HepG2 (cell line): ENCODE data around the gene RPL32. TPM values are rescaled to one million over a fixed set of nuclear protein-coding genes. Genes with fewer than 3 reads are reported as not detected.

Experiments used
- ATAC-seq: fragments of 200-7000 bp; cut with Tn5 transposase; 3 replicates; pipeline ENCODE4 v1.9.1; 2020; ENCODE audit warnings: mild to moderate bottlenecking, moderate library complexity
- BruUV-seq: library from RNA; stranded (reverse); fragments of 400-500 nt; replicated peaks from 2 replicates; lab custom pipeline; 2021; lab: Mats Ljungman, UMichigan
- CTCF ChIA-PET: fragments of 300-600 bp; formaldehyde crosslinking; extraction: SDS; loops from one replicate; lab custom pipeline; 2021; ENCODE audit warnings: low total read pairs, inconsistent platforms, low intra/inter-chr PET ratio; lab: Yijun Ruan, JAX
- POLR2A ChIA-PET: fragments of 350-600 bp; sonication (Branson Sonifier 250); formaldehyde crosslinking; loops from one replicate; lab custom pipeline; 2020; ENCODE audit warnings: antibody characterized with exemption, inconsistent platforms; lab: Yijun Ruan, JAX
- DNase-seq: peaks from one replicate; pipeline ENCODE4 v3.0.0-alpha.2; 2015; ENCODE audit warnings: low spot score
- FAIRE-seq: peaks from 3 replicates; lab custom pipeline; 2011; peaks lifted over from hg19 to GRCh38; lab: Jason Lieb, UNC
- H2AFZ ChIP-seq: one replicate; pipeline ENCODE4 v1.6.1; 2011; ENCODE audit warnings: low read length, inconsistent platforms
- H3K27ac ChIP-seq: fragments of 300-600 bp; 3 replicates; pipeline ENCODE4 v1.8.0; 2011; ENCODE audit warnings: mixed run types, mild to moderate bottlenecking, mixed read lengths, low read length, inconsistent platforms; ENCODE audit not compliant: insufficient read depth; ENCODE audit errors: extremely low read length
- H3K27me3 ChIP-seq, 2 experiments: fragments of 200-600 bp in 1 of 2; 2 replicates in 1 of 2; 3 replicates in 1 of 2; pipeline versions ENCODE4 v1.6.0 to v1.8.0; 2011; ENCODE audit warnings: low read length in 2 of 2, mild to moderate bottlenecking in 2 of 2, moderate library complexity in 2 of 2, inconsistent platforms in 1 of 2; ENCODE audit not compliant: insufficient read depth in 2 of 2, control insufficient read depth in 1 of 2
- H3K36me3 ChIP-seq, 2 experiments: fragments of 200-600 bp in 1 of 2; replicated peaks in 1 of 2; 2 replicates in 1 of 2; 3 replicates in 1 of 2; pipeline versions ENCODE4 v1.5.1 to v1.8.0; 2011; ENCODE audit warnings: low read length in 2 of 2, inconsistent platforms in 1 of 2; ENCODE audit not compliant: insufficient read depth in 2 of 2, control insufficient read depth in 1 of 2
- H3K4me1 ChIP-seq: 2 replicates; pipeline ENCODE4 v1.5.1; 2012; ENCODE audit warnings: low read length, inconsistent platforms; ENCODE audit not compliant: insufficient read depth
- H3K4me2 ChIP-seq: 2 replicates; pipeline ENCODE4 v1.6.0; 2011; ENCODE audit warnings: low read depth, low read length, inconsistent platforms
- H3K4me3 ChIP-seq, 3 experiments: fragments of 200-600 bp in 1 of 3; sonication (generic), shearing (Covaris generic) in 1 of 3; replicated peaks in 1 of 3; 2 replicates each; pipeline ENCODE4 v1.5.1; 2011 to 2016; ENCODE audit warnings: low read length in 3 of 3, inconsistent platforms in 2 of 3, low read depth in 2 of 3, mild to moderate bottlenecking in 2 of 3, control low read depth in 1 of 3, mixed read lengths in 1 of 3; ENCODE audit not compliant: insufficient read depth in 1 of 3
- H3K79me2 ChIP-seq: one replicate; pipeline ENCODE4 v1.6.1; 2011; ENCODE audit warnings: low read length, inconsistent platforms; ENCODE audit not compliant: insufficient read depth
- H3K9ac ChIP-seq: 2 replicates; pipeline ENCODE4 v1.6.0; 2011; ENCODE audit warnings: mild to moderate bottlenecking, low read depth, low read length, inconsistent platforms; ENCODE audit not compliant: insufficient read depth
- H3K9me3 ChIP-seq: 2 replicates; pipeline ENCODE4 v1.5.1; 2012; ENCODE audit warnings: mild to moderate bottlenecking, low read length
- H4K20me1 ChIP-seq: 2 replicates; pipeline ENCODE4 v1.6.0; 2011; ENCODE audit warnings: inconsistent platforms, mild to moderate bottlenecking, low read length, moderate library complexity; ENCODE audit not compliant: insufficient read depth
- FOSL2 ChIP-seq: sonication (generic); formaldehyde crosslinking; IDR thresholded peaks from 2 replicates; pipeline ENCODE4 v1.4.0; 2020; ENCODE audit warnings: missing genetic modification reagents
- HNF4A ChIP-seq: sonication (generic); formaldehyde crosslinking; IDR thresholded peaks from 2 replicates; pipeline ENCODE4 v1.4.0; 2020; ENCODE audit warnings: missing genetic modification reagents
- HNF4G ChIP-seq, 2 experiments: sonication (generic) in 1 of 2; formaldehyde crosslinking in 1 of 2; IDR thresholded peaks; 2 replicates each; pipeline versions ENCODE4 v1.4.0 to v1.6.1; 2011 to 2020; ENCODE audit warnings: borderline replicate concordance in 2 of 2, low read depth in 2 of 2, mild to moderate bottlenecking in 2 of 2, low read length in 1 of 2, missing genetic modification reagents in 1 of 2, moderate library complexity in 1 of 2
- JUN ChIP-seq: sonication (generic); formaldehyde crosslinking; IDR thresholded peaks from 2 replicates; pipeline ENCODE4 v1.4.0; 2020; ENCODE audit warnings: mild to moderate bottlenecking, missing genetic modification reagents
- MBNL3 ChIP-seq: fragments of 250-450 bp; sonication (Bioruptor Pico); conservative IDR thresholded peaks from 2 replicates; pipeline ENCODE4 v1.8.0; 2022; ENCODE audit warnings: mild to moderate bottlenecking, inconsistent platforms
- ZBTB21 ChIP-seq: sonication (generic); formaldehyde crosslinking; IDR thresholded peaks from 2 replicates; pipeline ENCODE4 v1.4.0; 2020; ENCODE audit warnings: missing genetic modification reagents
- ZNF552 ChIP-seq: sonication (generic); formaldehyde crosslinking; IDR thresholded peaks from 2 replicates; pipeline ENCODE4 v1.9.0; 2022; ENCODE audit warnings: missing genetic modification reagents, mild to moderate bottlenecking, borderline replicate concordance
- ZNF777 ChIP-seq: sonication (generic); formaldehyde crosslinking; IDR thresholded peaks from 2 replicates; pipeline ENCODE4 v1.4.0; 2020; ENCODE audit warnings: missing genetic modification reagents
- WGBS: methylation state at CpG from one replicate; pipeline ENCODE4 v1.1.6; 2017; ENCODE audit warnings: low lambda C conversion rate; 5-methylcytosine and 5-hydroxymethylcytosine counted together
- in situ Hi-C: cut with HindIII; loops from 2 replicates; pipeline ENCODE4 v1.10.0; 2017; ENCODE audit warnings: low pct_unique_long_range_greater_than_20kb; ENCODE audit not compliant: extremely low pct_ligation_motif_present
- intact Hi-C: fragments of 100-400 bp; cut with micrococcal nuclease; formaldehyde crosslinking; loops from one replicate; pipeline ENCODE4 v1.10.0; 2022; ENCODE audit not compliant: unreplicated experiment
- polyA plus RNA-seq, 8 experiments: library from polyadenylated mRNA; depleted of rRNA in 3 of 8; stranded (reverse) in 7 of 8; unstranded in 1 of 8; fragments of >200 nt; fragmentation: Illumina TruSeq in 4 of 8; extraction: Trizol in 4 of 8; gene quantifications; 2 replicates each; pipeline versions ENCODE4 v1.2.1 to v1.2.3, GENCODE V29; 2011 to 2016; ENCODE audit warnings: low read depth in 4 of 8, missing spikeins in 1 of 8, mixed read lengths in 1 of 8; ENCODE audit not compliant: insufficient read depth in 1 of 8
- total RNA-seq, 5 experiments: library from RNA; depleted of rRNA; stranded (reverse); fragments of >200 nt; fragmentation: Illumina TruSeq; extraction: Trizol; gene quantifications; 2 replicates each; pipeline ENCODE4 v1.2.3, GENCODE V29; 2016; ENCODE audit warnings: low read depth in 1 of 5
- TF ChIP-seq, protein P1 (sequence below): sonication (generic); formaldehyde crosslinking; IDR thresholded peaks from 2 replicates; pipeline ENCODE4 v1.4.0; 2020; ENCODE audit warnings: mild to moderate bottlenecking, missing genetic modification reagents
- TF ChIP-seq, protein P2 (sequence below): sonication (generic); formaldehyde crosslinking; conservative IDR thresholded peaks from 2 replicates; pipeline ENCODE4 v1.4.0; 2020; ENCODE audit warnings: mild to moderate bottlenecking, missing genetic modification reagents, moderate library complexity

Gene RPL32
- total and polyA plus RNA-seq, 2 of the 13 experiments (the other 11 are each of a cell fraction or from before 2014, with no cell fraction given) = 1,781 to 2,401 TPM

DNA sequence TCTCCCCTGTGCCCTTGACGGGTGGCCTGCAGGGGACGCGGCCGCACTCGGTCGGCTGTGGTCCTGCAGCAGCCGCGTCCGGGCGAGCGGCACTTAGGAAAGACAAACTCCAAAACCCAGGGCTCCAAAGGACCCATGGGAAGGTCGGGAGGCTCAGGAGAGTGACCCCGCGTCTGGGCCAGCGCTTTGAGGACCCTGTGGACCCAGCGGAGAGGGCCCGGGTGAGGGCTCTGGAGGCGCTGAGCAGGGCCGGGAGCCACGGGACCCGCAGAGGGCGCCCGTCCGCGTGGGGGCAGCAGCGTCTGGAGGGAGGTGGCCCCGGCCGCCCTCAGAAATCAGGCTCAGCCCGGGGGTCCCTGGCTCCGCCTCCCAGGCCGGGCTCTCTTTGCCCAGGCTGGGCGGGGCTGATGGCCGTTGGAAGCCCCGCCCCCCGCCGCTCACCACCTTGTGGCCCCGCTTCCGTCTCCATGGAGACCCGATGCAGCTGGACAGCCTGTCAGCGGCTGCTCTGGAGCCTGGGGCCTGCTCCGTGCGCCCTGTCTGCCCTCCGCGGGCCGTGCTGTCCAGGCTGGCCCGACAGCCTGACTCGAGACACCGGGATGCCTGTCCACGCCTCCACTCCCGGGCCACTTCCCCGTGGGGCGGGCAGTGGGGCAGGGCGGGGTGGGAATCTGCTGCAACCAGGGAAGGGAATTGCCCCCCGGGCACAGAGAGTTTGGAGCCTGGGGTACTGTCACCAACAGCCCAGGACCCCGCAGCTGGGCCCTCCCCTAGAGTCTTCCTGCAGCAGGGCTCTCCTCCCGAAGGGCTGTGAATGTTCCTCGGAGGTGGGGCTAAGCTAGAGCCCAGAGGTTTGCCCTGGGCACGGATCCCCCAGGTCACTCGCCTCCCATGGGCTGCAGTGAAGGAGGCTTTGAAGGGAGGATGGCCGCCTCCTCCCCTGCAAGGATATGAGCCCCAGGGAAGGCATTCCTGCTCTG, 34.8 kb upstream of the RPL32 start (continued):
- TF ChIP-seq, protein P1, sequence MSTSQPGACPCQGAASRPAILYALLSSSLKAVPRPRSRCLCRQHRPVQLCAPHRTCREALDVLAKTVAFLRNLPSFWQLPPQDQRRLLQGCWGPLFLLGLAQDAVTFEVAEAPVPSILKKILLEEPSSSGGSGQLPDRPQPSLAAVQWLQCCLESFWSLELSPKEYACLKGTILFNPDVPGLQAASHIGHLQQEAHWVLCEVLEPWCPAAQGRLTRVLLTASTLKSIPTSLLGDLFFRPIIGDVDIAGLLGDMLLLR (CRISPR knock-in tag) = no peak
- TF ChIP-seq ZNF777 (CRISPR knock-in tag) (no peak), ZBTB21 (no peak), MBNL3 (CRISPR knock-in tag) (no peak), FOSL2 (CRISPR knock-in tag) (no peak)

GRCh38 chr3:12871404-12871983, 30.1 kb upstream of the RPL32 start:
- ATAC-seq = peak; percentile 25

More at GRCh38 chr3:12871404-12871983, 30.1 kb upstream of the RPL32 start:
- ChIA-PET CTCF (no interaction called here), POLR2A (no interaction called here)
- H3K4me2 ChIP-seq = no peak overlapping the region
- DNase-seq (no peak), FAIRE-seq (no peak)
- no peak overlapping the region for H2AFZ ChIP-seq
- no TSS peak for BruUV-seq
- in situ Hi-C loops (no loop called here), intact Hi-C loops (no loop called here)
- WGBS = 24% methylated on average over 11 of the region's 12 CpGs
- H3K4me3 ChIP-seq = no peak overlapping the region
- H3K27me3 ChIP-seq = peaks cover 5 to 51% of the 10 kb centered on the region in 2 experiments
- H3K27ac ChIP-seq = no peak overlapping the region
- TF ChIP-seq, protein P2, sequence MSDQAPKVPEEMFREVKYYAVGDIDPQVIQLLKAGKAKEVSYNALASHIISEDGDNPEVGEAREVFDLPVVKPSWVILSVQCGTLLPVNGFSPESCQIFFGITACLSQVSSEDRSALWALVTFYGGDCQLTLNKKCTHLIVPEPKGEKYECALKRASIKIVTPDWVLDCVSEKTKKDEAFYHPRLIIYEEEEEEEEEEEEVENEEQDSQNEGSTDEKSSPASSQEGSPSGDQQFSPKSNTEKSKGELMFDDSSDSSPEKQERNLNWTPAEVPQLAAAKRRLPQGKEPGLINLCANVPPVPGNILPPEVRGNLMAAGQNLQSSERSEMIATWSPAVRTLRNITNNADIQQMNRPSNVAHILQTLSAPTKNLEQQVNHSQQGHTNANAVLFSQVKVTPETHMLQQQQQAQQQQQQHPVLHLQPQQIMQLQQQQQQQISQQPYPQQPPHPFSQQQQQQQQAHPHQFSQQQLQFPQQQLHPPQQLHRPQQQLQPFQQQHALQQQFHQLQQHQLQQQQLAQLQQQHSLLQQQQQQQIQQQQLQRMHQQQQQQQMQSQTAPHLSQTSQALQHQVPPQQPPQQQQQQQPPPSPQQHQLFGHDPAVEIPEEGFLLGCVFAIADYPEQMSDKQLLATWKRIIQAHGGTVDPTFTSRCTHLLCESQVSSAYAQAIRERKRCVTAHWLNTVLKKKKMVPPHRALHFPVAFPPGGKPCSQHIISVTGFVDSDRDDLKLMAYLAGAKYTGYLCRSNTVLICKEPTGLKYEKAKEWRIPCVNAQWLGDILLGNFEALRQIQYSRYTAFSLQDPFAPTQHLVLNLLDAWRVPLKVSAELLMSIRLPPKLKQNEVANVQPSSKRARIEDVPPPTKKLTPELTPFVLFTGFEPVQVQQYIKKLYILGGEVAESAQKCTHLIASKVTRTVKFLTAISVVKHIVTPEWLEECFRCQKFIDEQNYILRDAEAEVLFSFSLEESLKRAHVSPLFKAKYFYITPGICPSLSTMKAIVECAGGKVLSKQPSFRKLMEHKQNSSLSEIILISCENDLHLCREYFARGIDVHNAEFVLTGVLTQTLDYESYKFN (CRISPR knock-in tag) = peak; percentile 54
- no peak for TF ChIP-seq ZNF552 (CRISPR knock-in tag)
- peak; percentile 32; the same call in 1 of the 2 replicates for TF ChIP-seq HNF4A
- TF ChIP-seq JUN (CRISPR knock-in tag) = no peak
- TF ChIP-seq HNF4G (IDR thresholded peaks at IDR 0.05; ENCODE audit: borderline replicate concordance, low read depth, low read length) = peak; percentile 29; the same call in 1 of the 2 replicates
- TF ChIP-seq HNF4G (CRISPR knock-in tag; IDR thresholded peaks at IDR 0.05; ENCODE audit: borderline replicate concordance, low read depth) = no peak
- H3K9ac ChIP-seq = no peak overlapping the region
- H3K36me3 ChIP-seq = no peaks in the 10 kb centered on the region
- no peaks in the 10 kb centered on the region for H3K9me3 ChIP-seq
- H4K20me1 ChIP-seq = 0 out of 2 replicates have a peak, but pooled peaks cover 2% of the 10 kb centered on the region
- peaks cover 8% of the 10 kb centered on the region for H3K4me1 ChIP-seq
- no peaks in the 10 kb centered on the region for H3K79me2 ChIP-seq
